A673 (cell line): Measurements from ENCODE around the gene DLL3. TPM values are rescaled to one million over a fixed set of nuclear protein-coding genes. Genes with fewer than 3 reads are reported as not detected.

Experiments used
- BruUV-seq: library from RNA; stranded (reverse); fragments of 400-500 nt; replicated peaks from 2 replicates; lab custom pipeline; 2021; lab: Mats Ljungman, UMichigan
- CTCF ChIA-PET: fragments of 300-600 bp; sonication (Branson Sonifier 250); formaldehyde crosslinking; loops from one replicate; lab custom pipeline; 2022; ENCODE audit warnings: antibody characterized with exemption; lab: Charles Lee
- POLR2A ChIA-PET: fragments of 300-600 bp; sonication (Branson Sonifier 250); formaldehyde crosslinking; loops from one replicate; lab custom pipeline; 2022; ENCODE audit warnings: antibody characterized with exemption; ENCODE audit not compliant: low non-redundant PET; lab: Charles Lee
- DNase-seq: peaks from one replicate; pipeline ENCODE4 v3.0.0-alpha.2; 2015; ENCODE audit warnings: low spot score
- H3K27ac ChIP-seq: fragments of 200-600 bp; sonication (generic); 2 replicates; pipeline ENCODE4 v1.5.1; 2016; ENCODE audit warnings: mixed run types, low read depth, mild to moderate bottlenecking, mixed read lengths, antibody characterized with exemption, low read length; ENCODE audit not compliant: poor library complexity, severe bottlenecking
- H3K27me3 ChIP-seq: fragments of 200-600 bp; sonication (generic); replicated peaks from 2 replicates; pipeline ENCODE4 v1.6.1; 2017; ENCODE audit warnings: mixed run types, low read depth, mild to moderate bottlenecking, mixed read lengths, antibody characterized with exemption, low read length; ENCODE audit not compliant: insufficient read depth, poor library complexity
- H3K36me3 ChIP-seq: fragments of 200-600 bp; sonication (generic); 2 replicates; pipeline ENCODE4 v1.6.1; 2016; ENCODE audit warnings: mixed run types, mild to moderate bottlenecking, mixed read lengths, antibody characterized with exemption, low read length; ENCODE audit not compliant: insufficient read depth, poor library complexity, severe bottlenecking
- H3K4me1 ChIP-seq: fragments of 200-600 bp; sonication (generic); 2 replicates; pipeline ENCODE4 v1.6.1; 2017; ENCODE audit warnings: mixed run types, mild to moderate bottlenecking, mixed read lengths, antibody characterized with exemption, low read length; ENCODE audit not compliant: insufficient read depth, poor library complexity, severe bottlenecking
- H3K4me3 ChIP-seq: fragments of 200-600 bp; sonication (generic); 2 replicates; pipeline ENCODE4 v1.5.1; 2016; ENCODE audit warnings: low read depth, mixed run types, mild to moderate bottlenecking, mixed read lengths, low read length; ENCODE audit not compliant: poor library complexity, severe bottlenecking
- H3K9me3 ChIP-seq: fragments of 200-600 bp; sonication (generic); 2 replicates; pipeline ENCODE4 v1.6.1; 2016; ENCODE audit warnings: mixed run types, low read depth, mild to moderate bottlenecking, mixed read lengths, antibody characterized with exemption, low read length; ENCODE audit not compliant: poor library complexity, severe bottlenecking
- CTCF ChIP-seq: fragments of 300-800, 200-600 bp; sonication (generic); conservative IDR thresholded peaks from 2 replicates; pipeline ENCODE4 v1.5.1; 2017; ENCODE audit warnings: low read depth, mild to moderate bottlenecking, antibody characterized with exemption, low read length, moderate library complexity, mixed read lengths
- EZH2 ChIP-seq: fragments of 200-600 bp; sonication (generic); IDR thresholded peaks from 2 replicates; pipeline ENCODE4 v1.6.1; 2017; ENCODE audit warnings: borderline replicate concordance, low read depth, mild to moderate bottlenecking, mixed read lengths, antibody characterized with exemption, low read length; ENCODE audit not compliant: poor library complexity, severe bottlenecking
- intact Hi-C: fragments of 100-400 bp; cut with micrococcal nuclease; formaldehyde crosslinking; loops from one replicate; pipeline ENCODE4 v1.10.0; 2022; ENCODE audit not compliant: unreplicated experiment
- total RNA-seq: library from RNA; stranded (reverse); gene quantifications from 2 replicates; pipeline ENCODE4 v1.2.3, GENCODE V29; 2021

DLL3 gene
- total RNA-seq, 1 experiment from 2014 or later = 0.69 TPM

- intact Hi-C loops = loop anchor here (2.0 to 10.0 kb wide), 4 partner anchors 51 to 417 kb away; partner anchors contain the start of gene TIMM50
- Histone ChIP-seq H3K4me3 (peak overlapping the region; percentile 81), H3K9me3 (no peaks in the 10 kb centered on the region), H3K36me3 (no peaks in the 10 kb centered on the region), H3K27ac (peak overlapping the region; percentile 60), H3K4me1 (peaks cover 10% of the 10 kb centered on the region), H3K27me3 (no peaks in the 10 kb centered on the region)
- ChIA-PET CTCF (interaction anchor here (0.7 to 1.3 kb wide), 2 partner anchors 29 to 92 kb away, joined by 3 to 8 read pairs; no protein-coding TSS in a partner anchor), POLR2A (no interaction called here)
- DNase-seq = no peak
- no TSS peak for BruUV-seq
- no peak for TF ChIP-seq CTCF
- TF ChIP-seq EZH2 = no peak
Measured at GRCh38 chr19:39531834-39532232, 33.1 kb downstream of the DLL3 start.

- DNase-seq = peak; percentile 97
- ChIA-PET POLR2A (no interaction called here), CTCF (interaction anchor here (0.7 to 1.3 kb wide), 3 partner anchors 13 to 92 kb away, joined by 3 to 8 read pairs (median 5); no protein-coding TSS in a partner anchor)
- H3K27ac ChIP-seq = peak within 1 kb of the TSS; percentile 60
- no peaks in the 10 kb centered on the region for H3K36me3 ChIP-seq
- intact Hi-C loops = loop anchor here (2.0 to 10.0 kb wide), 4 partner anchors 52 to 418 kb away; partner anchors contain the start of gene TIMM50
- no peaks in the 10 kb centered on the region for H3K9me3 ChIP-seq
- no peaks in the 10 kb centered on the region for H3K27me3 ChIP-seq
- TF ChIP-seq CTCF (peak; percentile 94), EZH2 (no peak)
- peak within 1 kb of the TSS; percentile 81 for H3K4me3 ChIP-seq
- peaks cover 10% of the 10 kb centered on the region for H3K4me1 ChIP-seq
- BruUV-seq = no TSS peak
Measured at GRCh38 chr19:39532233-39533002, 33.7 kb downstream of the DLL3 start, which contains the start of gene EID2B. EID2B (minus strand) TSS chr19:39532852; CDS start chr19:39532802, 50 bp downstream.

DNA sequence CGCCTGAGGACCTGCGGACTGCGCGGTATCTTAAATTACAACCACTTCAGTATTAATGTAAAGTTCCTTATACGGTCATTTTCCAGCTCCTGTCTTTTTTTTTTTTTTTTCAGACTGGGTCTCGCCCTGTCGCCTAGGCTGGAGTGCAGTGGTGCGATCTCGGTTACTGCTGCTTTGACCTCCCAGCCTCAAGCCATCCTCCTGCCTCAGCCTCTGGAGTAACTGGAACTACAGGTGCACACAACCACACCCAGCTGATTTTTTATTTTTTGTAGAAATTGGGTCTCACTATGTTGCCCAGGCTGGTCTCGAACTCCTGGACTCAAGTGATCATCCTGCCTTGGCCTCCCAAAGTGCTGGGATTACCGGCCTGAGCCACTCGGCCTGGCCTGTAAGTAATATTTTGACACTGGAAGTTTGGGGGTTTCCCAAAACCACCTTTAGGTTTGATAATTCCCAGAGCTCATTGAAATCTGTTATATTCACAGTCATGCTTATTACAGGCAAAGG, 34.3 kb downstream of the DLL3 start:
- H3K4me3 ChIP-seq = peak overlapping the region; percentile 81
- no peak for TF ChIP-seq CTCF
- no peak for TF ChIP-seq EZH2
- CTCF ChIA-PET = interaction anchor here (0.7 to 1.3 kb wide), 2 partner anchors 13 to 93 kb away, joined by 5 to 8 read pairs; no protein-coding TSS in a partner anchor

More for the DNA sequence above, 34.3 kb downstream of the DLL3 start:
- Histone ChIP-seq H3K4me1 (peaks cover 10% of the 10 kb centered on the region), H3K27me3 (no peaks in the 10 kb centered on the region), H3K27ac (no peak overlapping the region), H3K36me3 (no peaks in the 10 kb centered on the region), H3K9me3 (no peaks in the 10 kb centered on the region)
- POLR2A ChIA-PET = no interaction called here
- intact Hi-C loops = loop anchor here (2.0 to 10.0 kb wide), 4 partner anchors 52 to 418 kb away; partner anchors contain the start of gene TIMM50
- no TSS peak for BruUV-seq
- DNase-seq = no peak
